Adrenal gland (tissue), 5 donors: Measurements from ENCODE around the gene KIF2A.

Source experiments
- CTCF ChIP-seq, 6 experiments: fragments of 450-650 bp in 4 of 6; fragments of 200-600 bp in 2 of 6; sonication (generic) in 1 of 6; IDR thresholded peaks; 1 replicate in 5 of 6; 2 replicates in 1 of 6; pipeline versions ENCODE4 v1.5.1 to v1.8.0; 2016 to 2021; ENCODE audit warnings: antibody characterized with exemption in 6 of 6, mild to moderate bottlenecking in 2 of 6, moderate library complexity in 1 of 6
- POLR2A ChIP-seq, 2 donors: fragments of 450-650 bp; IDR thresholded peaks; one replicate each; pipeline ENCODE4 v1.6.1; 2017; ENCODE audit warnings: antibody characterized with exemption in 2 of 2, mild to moderate bottlenecking in 2 of 2, moderate library complexity in 1 of 2
- donor health status: DM: no; HTN: no; CAD: no.

DNA sequence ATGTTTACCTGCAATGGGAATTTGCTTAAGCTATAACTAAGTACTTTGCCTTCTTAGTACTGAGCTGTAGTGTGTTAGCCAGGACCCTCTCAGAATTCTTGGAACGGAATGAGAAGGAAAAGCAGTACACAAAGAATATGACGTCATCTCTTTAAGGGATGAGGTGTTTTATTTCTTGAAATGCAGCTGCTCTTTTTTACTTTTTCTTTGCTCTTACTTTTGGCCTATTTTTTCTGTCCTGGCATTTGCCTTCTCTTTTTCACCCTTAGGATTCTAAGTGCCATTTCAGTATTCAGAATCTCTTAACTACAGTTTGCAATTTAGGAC, 10.1 kb downstream of the KIF2A start:
- TF ChIP-seq CTCF (IDR thresholded peaks at IDR 0.05), result no peak
- TF ChIP-seq POLR2A (IDR thresholded peaks at IDR 0.05), result no peak
